Keratinocyte (primary cell): Measurements from ENCODE around the gene CEBPZ. TPM values are rescaled to one million over a fixed set of nuclear protein-coding genes. Genes with fewer than 3 reads are reported as not detected.
A peak's percentile ranks its signal among the peaks of the same experiment; 100 is the strongest.

Experiments
- DNase-seq: peaks from one replicate; pipeline ENCODE4 v3.0.0-alpha.2; 2011; ENCODE audit warnings: low read depth, missing footprints, low spot score
- FAIRE-seq: peaks from 2 replicates; lab custom pipeline; 2011; peaks lifted over from hg19 to GRCh38; lab: Jason Lieb, UNC
- H2AFZ ChIP-seq: 2 replicates; pipeline ENCODE4 v1.6.0; 2012; ENCODE audit warnings: low read length, control low read depth, inconsistent platforms; ENCODE audit not compliant: control insufficient read depth
- H3K27ac ChIP-seq: 2 replicates; pipeline ENCODE4 v1.5.1; 2011; ENCODE audit warnings: low read length; ENCODE audit not compliant: control insufficient read depth, insufficient read depth
- H3K27me3 ChIP-seq: 3 replicates; pipeline ENCODE4 v1.6.0; 2011; ENCODE audit warnings: low read length; ENCODE audit not compliant: control insufficient read depth, insufficient read depth; ENCODE audit errors: extremely low read depth
- H3K36me3 ChIP-seq, 2 experiments: 2 replicates in 1 of 2; 3 replicates in 1 of 2; pipeline ENCODE4 v1.5.1; 2011; ENCODE audit warnings: low read length in 2 of 2, mild to moderate bottlenecking in 1 of 2; ENCODE audit not compliant: control insufficient read depth in 2 of 2, insufficient read depth in 2 of 2; ENCODE audit errors: extremely low read depth in 1 of 2
- H3K4me1 ChIP-seq: 3 replicates; pipeline ENCODE4 v1.5.1; 2011; ENCODE audit warnings: low read length; ENCODE audit not compliant: control insufficient read depth, insufficient read depth; ENCODE audit errors: extremely low read depth
- H3K4me2 ChIP-seq: 3 replicates; pipeline ENCODE4 v1.6.0; 2011; ENCODE audit warnings: low read depth, low read length; ENCODE audit not compliant: control insufficient read depth, insufficient read depth; ENCODE audit errors: extremely low read depth
- H3K4me3 ChIP-seq, 3 experiments: fragments of 200-600 bp in 1 of 3; sonication (generic) in 1 of 3; 2 replicates in 2 of 3; 3 replicates in 1 of 3; pipeline ENCODE4 v1.5.1; 2011 to 2016; ENCODE audit warnings: low read length in 3 of 3, mild to moderate bottlenecking in 3 of 3, control low read depth in 2 of 3, inconsistent platforms in 1 of 3, low read depth in 1 of 3, mixed read lengths in 1 of 3, mixed run types in 1 of 3, moderate library complexity in 1 of 3; ENCODE audit not compliant: control insufficient read depth in 2 of 3, insufficient read depth in 2 of 3; ENCODE audit errors: extremely low read depth in 1 of 3
- H3K79me2 ChIP-seq: 2 replicates; pipeline ENCODE4 v1.6.0; 2012; ENCODE audit warnings: low read length; ENCODE audit not compliant: control insufficient read depth, insufficient read depth
- H3K9ac ChIP-seq: 3 replicates; pipeline ENCODE4 v1.6.0; 2011; ENCODE audit warnings: low read length; ENCODE audit not compliant: control insufficient read depth, insufficient read depth; ENCODE audit errors: extremely low read depth
- H3K9me1 ChIP-seq: 3 replicates; pipeline ENCODE4 v1.6.0; 2011; ENCODE audit warnings: low read length; ENCODE audit not compliant: control insufficient read depth, insufficient read depth; ENCODE audit errors: extremely low read depth
- H3K9me3 ChIP-seq: 2 replicates; pipeline ENCODE4 v1.5.1; 2012; ENCODE audit warnings: low read depth, low read length; ENCODE audit not compliant: control insufficient read depth
- H4K20me1 ChIP-seq: 3 replicates; pipeline ENCODE4 v1.6.0; 2011; ENCODE audit warnings: low read length; ENCODE audit not compliant: control insufficient read depth, insufficient read depth; ENCODE audit errors: extremely low read depth
- CTCF ChIP-seq, 3 experiments: IDR thresholded peaks in 1 of 3; conservative IDR thresholded peaks in 1 of 3; optimal IDR thresholded peaks in 1 of 3; 2 replicates in 2 of 3; 3 replicates in 1 of 3; pipeline versions ENCODE3 to v1.5.1; 2011; ENCODE audit warnings: low read length in 3 of 3, mild to moderate bottlenecking in 3 of 3, moderate library complexity in 2 of 3, control low read depth in 1 of 3, inconsistent platforms in 1 of 3; ENCODE audit not compliant: insufficient read depth in 2 of 3; ENCODE audit errors: extremely low read depth in 1 of 3
- EZH2 ChIP-seq: IDR thresholded peaks from one replicate; pipeline ENCODE4 v1.6.1; 2012; ENCODE audit warnings: inconsistent platforms, mild to moderate bottlenecking, low read length, moderate library complexity
- dilution Hi-C: fragments of 300-500 bp; cut with MboI; formaldehyde crosslinking; loops from one replicate; pipeline ENCODE4 v1.7.0; 2020; ENCODE audit warnings: low sequenced_read_pairs; ENCODE audit not compliant: extremely low pct_ligation_motif_present
- polyA plus RNA-seq, 5 experiments: library from polyadenylated mRNA; depleted of rRNA in 3 of 5; stranded (reverse) in 3 of 5; stranded (forward) in 1 of 5; unstranded in 1 of 5; fragments of >200 nt; gene quantifications; 1 replicate in 1 of 5; 2 replicates in 3 of 5; 3 replicates in 1 of 5; pipeline versions ENCODE4 v1.2.1 to v1.2.3, GENCODE V29; 2011 to 2012; ENCODE audit warnings: missing spikeins in 2 of 5, low read depth in 1 of 5, low replicate concordance in 1 of 5

CEBPZ gene
- polyA plus RNA-seq, 1 donor (not counting 4 experiments of a cell fraction or from before 2014, with no cell fraction given): 33.8 TPM

- Histone ChIP-seq H3K9me3 (peaks cover 2% of the 10 kb centered on the region), H3K4me1 (peaks cover 16% of the 10 kb centered on the region), H3K9me1 (no peaks in the 10 kb centered on the region), H3K4me2 (peak within 1 kb of the TSS; percentile 96), H3K36me3 (peaks cover 0 to 9% of the 10 kb centered on the region in 2 experiments), H3K9ac (peak within 1 kb of the TSS; percentile 96), H3K27me3 (no peaks in the 10 kb centered on the region), H4K20me1 (no peaks in the 10 kb centered on the region), H2AFZ (peak within 1 kb of the TSS; percentile 91), H3K27ac (peak within 1 kb of the TSS; percentile 93), H3K4me3 (peak within 1 kb of the TSS; percentile 82 to 89 (median 88)), H3K79me2 (peaks cover 44% of the 10 kb centered on the region)
- no peak for TF ChIP-seq EZH2
- no peak for TF ChIP-seq CTCF (optimal IDR thresholded peaks at IDR 0.05 in 1 of 3, IDR thresholded peaks at IDR 0.05 in 1 of 3, conservative IDR thresholded peaks at IDR 0.05 in 1 of 3; ENCODE audit: extremely low read depth in 1 of 3, insufficient read depth in 2 of 3, low read length in 3 of 3)
- FAIRE-seq (no peak), DNase-seq (no peak)
- dilution Hi-C loops: no loop called here
These were observed 74.3 kb downstream of the CEBPZ start, which contains the start of gene EIF2AK2 for GRCh38 chr2:37156857-37157714. EIF2AK2 (minus strand) TSS chr2:37156980; CDS start chr2:37147806, 9,174 bp downstream.

- FAIRE-seq (no peak), DNase-seq (no peak)
- Histone ChIP-seq H3K36me3 (peaks cover 0 to 9% of the 10 kb centered on the region in 2 experiments), H3K4me2 (peak overlapping the region; percentile 96), H3K9ac (peak overlapping the region; percentile 96), H3K27ac (peak overlapping the region; percentile 93), H3K9me3 (peaks cover 2% of the 10 kb centered on the region), H3K9me1 (no peaks in the 10 kb centered on the region), H4K20me1 (no peaks in the 10 kb centered on the region), H3K27me3 (no peaks in the 10 kb centered on the region), H2AFZ (peak overlapping the region; percentile 10), H3K79me2 (peaks cover 52% of the 10 kb centered on the region), H3K4me1 (peaks cover 19% of the 10 kb centered on the region), H3K4me3 (peak overlapping the region; percentile 82 to 89 (median 88))
- TF ChIP-seq EZH2 (no peak), CTCF (optimal IDR thresholded peaks at IDR 0.05 in 1 of 3, IDR thresholded peaks at IDR 0.05 in 1 of 3, conservative IDR thresholded peaks at IDR 0.05 in 1 of 3; ENCODE audit: extremely low read depth in 1 of 3, insufficient read depth in 2 of 3, low read length in 3 of 3) (no peak)
- dilution Hi-C loops: no loop called here
These were observed 75.1 kb downstream of the CEBPZ start for GRCh38 chr2:37156071-37156856.
